HG02623 (cell line): ENCODE measurements around the gene NKD1.

ENCODE experiments used
- ATAC-seq: cut with Tn5 transposase; IDR thresholded peaks from one replicate; pipeline ENCODE4 v1.9.1; 2021; ENCODE audit warnings: moderate library complexity; ENCODE audit not compliant: unreplicated experiment

The NKD1 gene

DNA sequence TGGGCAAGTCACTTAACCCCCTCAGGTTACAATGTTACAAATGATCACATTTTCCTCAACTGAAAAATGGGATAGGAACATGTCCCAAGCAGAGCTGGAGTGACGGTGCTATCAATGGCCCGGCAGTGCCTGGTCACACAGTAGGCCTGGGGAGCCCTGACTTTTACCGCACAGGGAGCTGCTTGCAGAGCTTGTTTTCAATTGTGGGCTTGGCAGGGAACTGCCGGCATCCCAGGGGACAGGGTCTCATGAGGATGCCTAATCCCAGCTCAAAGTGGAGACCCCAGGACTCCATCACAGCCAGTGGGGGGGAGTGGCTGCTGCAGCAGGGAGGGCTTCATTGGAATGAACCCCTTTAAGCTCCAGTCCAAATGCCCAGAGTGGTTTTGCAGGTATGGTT, 121.5 kb downstream of the NKD1 start:
- no peak for ATAC-seq

GRCh38 chr16:50670476-50670875, 122.3 kb downstream of the NKD1 start:
- no peak for ATAC-seq

DNA sequence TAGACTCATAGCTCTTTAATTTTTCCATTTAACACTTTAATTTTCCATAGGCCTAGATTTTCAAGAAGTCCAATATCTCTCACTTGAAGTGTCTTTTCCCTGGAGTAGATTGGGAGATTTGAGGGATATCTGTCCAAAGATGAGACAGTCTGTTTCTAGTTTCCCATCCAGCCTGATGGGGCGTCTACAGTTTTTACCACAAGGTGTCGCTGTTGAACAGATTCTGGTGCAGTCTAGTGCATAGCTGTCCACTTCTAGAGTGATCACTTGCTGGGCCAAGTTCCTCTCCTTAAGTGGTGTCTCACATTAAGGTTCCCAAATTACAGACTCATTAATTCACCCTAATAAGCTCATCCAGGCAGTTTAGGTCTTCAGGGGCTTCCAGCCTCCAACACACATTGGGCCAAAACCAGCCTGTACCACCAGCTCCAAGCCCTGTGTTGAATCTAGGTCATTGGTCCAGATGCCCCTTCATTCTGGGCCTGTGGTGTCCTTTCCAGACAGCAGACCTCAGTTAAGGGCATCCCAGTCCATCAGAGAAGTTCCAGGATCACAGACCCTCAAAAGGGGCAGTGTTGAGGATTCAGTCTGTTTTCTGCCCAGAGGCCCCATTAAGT, 123.6 kb downstream of the NKD1 start:
- ATAC-seq = no peak

DNA sequence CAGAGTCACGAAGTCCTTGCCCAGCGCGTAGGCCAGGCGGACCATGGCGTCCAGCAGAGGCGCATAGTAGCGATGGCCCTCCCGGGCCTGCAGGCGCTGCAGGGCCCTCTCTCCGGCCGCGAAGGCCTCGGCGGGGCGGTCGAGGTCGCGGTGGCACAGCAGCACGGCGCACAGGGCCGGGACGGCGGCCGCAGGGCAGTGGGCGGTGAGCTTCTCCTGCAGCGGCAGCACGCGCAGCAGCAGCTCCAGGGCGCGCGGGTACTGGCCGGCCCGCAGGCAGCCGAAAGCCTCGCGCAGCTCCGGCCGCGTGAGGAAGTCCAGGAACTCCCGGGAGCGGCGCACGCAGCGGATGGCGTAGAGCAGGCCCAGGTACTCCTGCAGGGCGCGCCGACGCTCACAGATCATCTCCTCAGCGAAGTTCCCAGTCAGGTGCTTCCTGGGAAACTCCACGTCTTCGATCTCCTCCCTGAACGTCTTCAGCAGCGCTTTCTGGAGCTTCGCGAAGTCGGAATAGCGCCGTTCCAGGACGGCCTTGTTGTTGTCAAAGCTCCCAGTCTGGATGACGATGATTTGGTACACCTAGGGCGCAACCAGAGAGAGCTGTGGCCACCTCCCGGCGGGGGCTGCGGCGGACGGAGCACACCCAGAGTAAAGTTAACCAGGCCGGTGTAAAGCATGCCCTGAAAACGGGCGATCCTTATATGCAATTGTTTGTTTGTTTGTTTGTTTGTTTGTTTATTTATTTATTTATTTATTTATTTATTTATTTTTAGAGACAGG, 125.5 kb downstream of the NKD1 start:
- no peak for ATAC-seq

DNA sequence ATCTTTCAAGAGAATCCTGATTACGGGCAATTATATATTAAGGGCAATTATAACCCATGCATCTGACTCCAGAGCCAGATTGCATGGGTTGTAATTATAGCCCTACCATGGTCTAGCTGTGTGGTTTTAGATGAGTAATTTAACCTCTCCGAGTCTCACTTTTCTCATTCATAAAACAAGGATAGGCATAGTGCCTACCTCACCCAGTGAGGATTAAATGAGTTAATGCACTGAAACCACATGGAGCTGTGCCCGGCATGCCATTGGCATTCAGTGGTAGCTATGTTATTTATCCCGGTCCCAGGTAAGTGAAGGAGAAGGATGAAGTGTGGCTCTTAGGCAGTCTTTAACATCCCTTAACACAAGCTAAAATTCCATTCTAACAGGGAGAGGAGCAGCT, 126.6 kb downstream of the NKD1 start:
- ATAC-seq = no peak

DNA sequence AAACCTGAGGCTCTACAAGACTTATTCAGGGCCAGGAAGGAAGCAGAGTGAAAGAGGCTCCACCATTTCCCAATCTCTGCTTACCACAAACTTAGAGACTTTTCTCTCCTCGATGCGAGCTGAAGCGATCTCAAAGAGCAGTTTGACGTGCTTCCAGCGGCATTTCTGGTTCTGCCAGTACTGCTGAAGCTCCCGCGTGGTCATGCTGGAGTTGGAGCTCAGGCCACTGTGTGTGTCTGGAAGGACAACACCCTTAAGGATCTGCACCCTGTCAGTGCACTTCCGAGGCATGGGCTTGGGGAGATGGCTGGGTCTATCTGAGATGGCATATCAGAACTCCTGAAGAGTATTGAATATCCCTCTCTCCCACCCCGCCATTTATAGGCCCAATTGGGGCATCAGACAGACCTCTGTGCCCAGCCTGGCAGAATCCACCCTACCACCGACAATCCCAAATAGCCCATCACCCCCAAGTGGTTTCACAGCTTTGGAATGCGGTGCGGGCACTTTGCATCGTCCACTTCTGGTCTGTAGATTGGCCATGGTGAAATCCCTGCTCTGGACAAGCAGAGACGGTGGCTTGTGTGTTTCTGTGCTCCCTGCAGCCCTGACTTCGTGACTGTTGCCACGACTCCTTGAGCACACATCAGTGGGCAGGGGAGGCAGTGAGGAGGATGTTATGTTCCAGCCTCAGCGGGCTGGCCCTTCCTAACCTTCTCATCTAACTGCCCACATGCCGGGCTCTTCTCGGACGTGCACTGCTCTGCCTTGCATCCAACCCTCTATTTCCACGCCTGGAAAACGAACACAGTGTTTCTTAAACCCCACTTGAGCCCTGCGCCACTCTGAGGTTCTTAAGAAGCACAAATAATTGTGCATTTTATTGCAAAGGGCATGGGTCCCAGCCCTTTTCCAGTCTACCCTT, 127.8 kb downstream of the NKD1 start:
- ATAC-seq = no peak

- no peak for ATAC-seq
Measured at GRCh38 chr16:50676684-50677225, 128.6 kb downstream of the NKD1 start.

DNA sequence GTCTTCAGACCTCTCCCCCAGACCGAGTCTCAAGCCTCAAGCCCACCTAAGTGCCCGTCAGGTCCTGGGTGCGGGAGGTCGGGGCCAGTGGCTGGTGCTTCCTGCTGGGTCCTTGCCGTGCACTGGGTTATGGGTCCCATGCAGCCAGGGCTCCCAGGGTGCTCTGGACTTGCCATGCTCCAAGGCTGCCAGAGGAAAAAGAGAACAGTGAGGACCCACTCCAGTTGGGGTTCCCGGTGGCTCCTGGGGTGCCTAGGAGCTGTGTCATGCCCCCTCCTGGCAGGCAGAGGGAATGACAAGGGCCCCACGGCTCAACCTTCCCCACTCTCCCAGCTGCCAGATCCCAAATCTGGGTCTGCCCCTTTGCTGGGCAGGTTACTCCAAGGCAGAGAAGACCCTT, 129.2 kb downstream of the NKD1 start:
- no peak for ATAC-seq

- no peak for ATAC-seq
Measured at GRCh38 chr16:50678531-50678930, 130.3 kb downstream of the NKD1 start.

DNA sequence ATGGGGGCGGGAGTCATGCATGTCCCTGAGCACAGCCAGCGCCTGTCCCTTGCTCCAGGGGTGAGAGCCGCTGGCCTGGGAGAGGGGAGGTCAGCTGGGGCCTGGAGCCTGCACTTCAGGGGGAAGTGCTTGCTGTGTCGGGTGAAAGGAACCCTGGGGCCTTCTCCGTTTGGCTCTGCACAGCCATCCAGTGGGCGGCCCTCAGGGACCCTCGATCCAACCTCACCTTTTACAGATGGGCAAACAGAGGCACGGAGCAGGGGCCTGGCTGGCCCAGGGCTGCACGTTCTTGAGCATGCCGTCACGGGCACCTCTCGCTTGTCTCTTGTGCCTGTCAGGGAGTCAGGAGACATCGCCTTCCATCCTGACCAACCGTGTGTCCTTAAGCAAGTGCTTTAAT, 131.1 kb downstream of the NKD1 start:
- ATAC-seq = no peak

DNA sequence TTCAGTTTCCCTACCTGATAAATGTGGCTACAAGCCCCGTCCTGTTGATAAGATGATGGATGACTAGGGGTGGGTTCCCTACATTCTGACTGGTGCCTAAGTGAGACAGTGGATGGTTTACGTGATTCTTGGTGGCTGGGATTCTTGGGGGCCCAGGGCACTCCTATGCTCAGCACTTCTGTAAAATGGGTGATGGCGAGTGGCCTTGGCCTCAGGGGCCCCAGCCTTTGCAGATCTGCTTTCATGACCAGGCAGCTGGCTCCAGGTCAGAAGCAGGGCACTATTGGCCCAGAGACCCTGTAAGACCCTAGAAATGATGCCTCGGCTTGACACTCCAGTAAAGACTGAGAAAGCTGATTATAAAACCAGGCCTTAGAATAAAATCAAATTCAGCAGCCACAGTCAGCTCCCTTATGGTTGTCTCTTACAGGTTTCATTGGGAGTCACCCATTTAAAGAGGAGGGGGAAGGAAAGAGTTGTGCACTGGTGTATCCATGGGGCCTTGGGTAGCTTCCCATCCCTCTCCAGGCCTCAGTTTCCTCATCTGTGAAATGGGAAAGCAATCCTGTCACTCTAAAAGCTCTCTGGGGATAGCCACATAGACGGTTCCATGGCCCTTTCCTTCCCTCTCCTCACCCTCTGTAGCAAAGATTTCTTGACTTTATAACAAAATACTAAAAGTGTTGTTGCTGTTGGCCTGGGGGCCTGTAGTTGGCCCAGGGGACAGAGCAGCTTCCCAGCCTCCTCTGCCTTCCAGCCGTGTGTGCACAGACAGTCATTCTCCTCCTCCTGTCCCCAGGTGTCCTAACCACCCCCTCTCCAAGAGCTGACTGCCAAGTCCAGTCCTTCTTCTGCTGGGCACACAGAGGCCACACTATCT, 131.7 kb downstream of the NKD1 start:
- ATAC-seq = no peak

DNA sequence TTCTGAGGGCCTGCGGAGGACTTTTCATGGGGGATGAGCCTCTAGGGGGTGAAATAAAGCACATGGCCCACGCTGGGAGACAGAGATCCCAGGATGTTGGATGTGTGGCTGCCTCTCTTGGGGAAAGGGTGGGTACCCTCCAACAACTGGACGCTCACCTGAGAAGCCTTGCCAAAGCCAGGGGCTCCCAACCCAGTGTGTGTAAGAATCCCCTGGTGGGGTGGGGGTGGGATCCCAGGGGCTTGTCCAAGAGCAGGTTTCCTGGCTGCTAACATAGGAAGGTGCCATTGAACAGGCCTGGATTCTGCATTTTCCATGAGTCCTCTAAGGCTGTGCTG, 132.3 kb downstream of the NKD1 start:
- ATAC-seq = no peak

DNA sequence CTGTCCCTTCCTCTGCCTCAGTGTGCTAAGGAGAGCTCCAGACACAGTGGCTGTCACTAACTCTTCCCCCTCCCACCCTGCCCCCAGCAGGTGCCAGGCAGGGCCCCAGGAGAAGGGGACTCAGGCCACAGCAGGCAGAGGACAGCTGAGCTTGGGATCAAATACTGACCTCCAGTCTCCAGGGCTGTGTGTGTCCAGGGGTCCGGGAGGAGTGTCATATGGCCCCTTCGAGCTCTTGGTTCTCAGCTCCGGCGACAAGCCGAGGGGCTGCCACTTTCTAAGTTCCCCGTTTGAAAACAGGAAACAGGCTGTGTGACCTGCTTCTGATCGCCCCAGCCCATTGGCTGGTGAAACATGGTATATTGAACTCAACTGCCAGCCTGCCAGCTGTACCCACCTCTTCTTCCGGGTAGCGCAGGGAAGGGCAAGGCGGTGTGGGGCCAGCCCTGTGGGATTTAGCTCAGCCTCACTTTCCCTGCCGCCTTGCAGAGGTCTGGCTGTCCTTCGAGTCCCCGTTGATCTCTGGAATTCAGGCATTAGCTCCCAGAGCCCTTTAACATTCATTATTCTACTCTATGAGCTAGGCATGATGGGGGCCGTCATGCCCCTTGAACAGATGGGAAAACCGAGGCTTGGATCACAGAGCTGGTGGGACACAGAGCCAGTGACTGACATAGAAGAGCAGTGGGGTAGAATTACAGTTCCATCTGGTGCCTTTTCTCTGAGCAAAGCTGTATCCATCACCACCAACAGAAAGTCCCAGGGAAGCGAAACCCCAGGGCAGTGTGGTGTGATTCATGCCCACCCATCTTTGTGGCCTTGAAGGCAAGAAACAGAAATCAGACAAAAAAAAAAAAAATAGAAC, 133.1 kb downstream of the NKD1 start, which contains the start of gene SNX20:
Gene SNX20 (minus strand): TSS at position 292 of the 865 bp plus-strand sequence. CDS start 3,786 bp downstream, outside the sequence.
- ATAC-seq = peak; percentile 45

DNA sequence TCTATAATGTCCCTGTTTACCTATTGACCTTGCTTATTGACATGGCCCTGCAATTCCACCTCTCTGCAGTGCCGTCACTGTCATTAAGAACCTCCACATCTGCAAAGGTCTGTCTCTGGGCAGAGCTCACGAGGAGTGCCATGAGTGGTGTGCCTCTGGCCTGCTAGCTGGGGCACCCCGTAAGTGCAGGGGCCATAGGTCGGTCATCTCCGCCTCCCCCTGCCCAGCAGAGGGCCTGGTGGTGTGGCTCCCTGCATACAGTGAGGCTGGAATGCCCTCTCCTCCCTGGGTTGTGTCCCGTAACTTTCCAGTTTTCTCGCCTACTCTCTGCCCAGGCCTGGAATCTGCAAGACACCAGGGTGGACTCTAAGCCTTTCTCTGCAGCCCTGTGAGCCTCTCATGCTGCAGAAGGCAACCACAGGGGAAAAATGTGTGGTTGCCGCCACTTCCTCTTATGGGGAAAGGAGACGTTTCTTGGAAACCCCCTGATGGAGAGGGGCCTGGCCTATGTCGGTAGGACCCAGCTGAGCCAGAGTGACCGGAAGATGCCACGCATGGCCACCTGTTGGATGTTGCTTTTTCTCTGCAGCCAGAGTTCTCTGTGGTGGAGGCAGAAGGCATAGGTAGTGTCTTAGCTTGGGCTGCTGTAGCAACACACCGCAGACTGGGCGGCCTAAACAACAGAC, 135.6 kb downstream of the NKD1 start:
- ATAC-seq = peak; percentile 57

DNA sequence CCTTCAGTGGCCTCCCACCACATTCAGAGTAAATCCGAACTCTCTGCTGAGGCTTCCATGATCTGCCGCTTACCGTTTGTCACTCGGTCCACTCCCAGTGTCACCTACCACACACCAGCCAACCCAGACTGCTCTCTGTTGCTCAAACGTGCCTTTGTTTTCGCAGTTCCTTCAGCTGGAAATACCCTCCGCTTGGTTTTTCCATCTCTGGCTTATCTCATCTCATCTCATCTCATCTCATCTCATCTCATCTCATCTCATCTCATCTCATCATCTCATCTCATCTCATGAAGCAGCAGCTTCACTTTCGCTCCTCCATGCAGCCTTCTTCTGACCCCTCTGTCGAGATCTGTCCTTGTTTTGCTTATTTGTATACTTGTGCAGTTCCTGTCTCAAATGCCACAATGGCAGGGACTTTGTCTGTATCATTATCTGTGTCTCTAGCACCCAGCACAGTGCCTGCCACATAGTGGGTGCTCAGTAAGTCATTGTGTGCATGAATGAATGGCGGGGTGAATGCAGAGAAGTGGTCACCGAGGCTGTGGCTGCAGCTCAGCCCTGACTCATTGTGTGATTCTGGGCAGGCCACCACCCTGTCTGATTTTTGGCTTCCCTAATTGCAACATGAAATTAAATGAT, 136.7 kb downstream of the NKD1 start:
- no peak for ATAC-seq

GRCh38 chr16:50685462-50686063, 137.4 kb downstream of the NKD1 start:
- no peak for ATAC-seq

DNA sequence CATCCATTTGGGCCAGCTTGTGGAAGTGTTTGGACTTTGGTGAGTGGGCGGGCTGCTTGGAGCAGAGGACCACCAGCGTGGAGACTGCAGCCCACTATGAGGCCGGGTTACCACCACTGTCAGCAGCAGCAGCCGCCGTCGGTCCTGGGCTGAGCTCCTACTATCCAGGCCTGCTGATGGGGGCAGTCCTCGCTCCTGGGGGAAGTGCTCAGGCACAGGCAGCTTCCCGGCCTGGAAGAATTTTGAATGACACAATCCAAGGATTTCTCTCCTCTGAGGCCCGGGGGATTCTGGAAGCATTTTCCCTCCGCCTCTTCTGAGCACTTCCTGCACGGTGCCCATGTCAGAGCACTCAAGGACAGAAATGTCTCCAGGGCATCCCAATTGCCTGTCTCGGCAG, 139.9 kb downstream of the NKD1 start:
- ATAC-seq = no peak

GRCh38 chr16:50688867-50689266, 140.7 kb downstream of the NKD1 start:
- no peak for ATAC-seq
